Stimulated activated CD8-positive, alpha-beta memory T cell treated with anti-CD3 and anti-CD28 coated beads, Interleukin-4, amount 100 ng/mL, for 24 hours (primary cell): Measurements from ENCODE around the gene MYO5A.

Source experiments
- DNase-seq: peaks from one replicate; pipeline ENCODE4 v3.0.0-alpha.2; 2020; ENCODE audit warnings: low read depth

Gene MYO5A

DNA sequence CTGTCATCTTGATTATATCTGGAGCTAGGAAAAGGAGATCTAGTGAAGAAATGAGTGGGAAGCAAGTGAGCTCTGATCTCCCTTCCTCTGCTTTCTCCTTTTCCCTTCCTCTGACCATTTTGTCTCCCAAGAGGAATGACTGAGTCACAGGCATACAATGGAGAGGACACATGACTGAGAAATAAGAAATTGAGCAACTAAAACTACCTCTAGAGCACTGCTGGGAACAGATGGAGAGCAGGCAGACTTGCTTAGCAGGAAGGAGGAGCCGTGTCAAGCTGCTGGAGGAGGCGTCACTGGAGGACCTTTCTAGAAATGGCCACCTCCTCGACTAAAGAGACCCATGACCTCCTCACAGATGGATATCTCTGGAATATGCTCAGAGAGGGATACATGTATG, 166.2 kb downstream of the MYO5A start:
- no peak for DNase-seq

DNA sequence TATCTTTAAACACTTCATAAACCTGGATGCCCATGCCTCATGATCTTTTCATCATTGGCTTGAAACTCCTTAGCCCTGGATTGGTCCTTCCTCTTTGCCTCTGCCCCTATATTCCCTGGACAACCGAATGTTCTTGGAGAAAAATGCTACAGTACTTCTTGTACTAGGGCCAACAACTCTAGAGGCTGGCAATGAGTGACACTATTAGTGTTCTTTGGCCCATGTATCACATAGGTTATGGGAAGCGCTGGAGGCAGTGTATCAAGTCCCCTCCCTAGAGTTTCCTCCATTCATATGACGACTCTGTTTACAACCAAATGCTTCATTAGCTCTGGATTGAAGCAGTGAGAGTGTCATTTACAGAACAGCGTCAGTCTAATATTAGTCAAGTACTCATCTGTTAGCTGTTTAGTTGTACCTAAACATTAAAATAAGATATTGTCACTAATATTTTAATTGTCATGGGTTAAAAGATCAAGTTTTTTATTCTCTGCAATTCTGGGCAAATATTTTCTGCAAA, 166.6 kb downstream of the MYO5A start:
- no peak for DNase-seq

DNA sequence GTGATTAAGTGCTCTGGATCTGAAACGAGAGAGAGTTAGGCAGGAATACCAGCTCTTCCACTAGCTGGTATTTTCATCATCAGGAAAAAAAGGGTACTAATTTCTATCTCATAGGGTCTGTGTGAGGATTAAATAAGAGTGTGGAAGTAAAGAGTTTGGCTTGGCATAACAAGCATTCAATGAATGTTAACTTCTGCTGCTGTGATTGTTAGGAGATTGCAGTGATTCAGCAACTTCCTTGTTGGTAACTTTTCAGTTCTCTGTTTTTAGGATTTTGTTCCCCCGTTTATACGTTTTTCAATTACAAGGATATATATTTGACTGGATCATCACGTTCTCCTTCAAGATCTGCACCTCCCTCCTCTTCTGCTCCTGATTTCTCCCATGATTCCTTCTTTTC, 167.2 kb downstream of the MYO5A start:
- no peak for DNase-seq

DNA sequence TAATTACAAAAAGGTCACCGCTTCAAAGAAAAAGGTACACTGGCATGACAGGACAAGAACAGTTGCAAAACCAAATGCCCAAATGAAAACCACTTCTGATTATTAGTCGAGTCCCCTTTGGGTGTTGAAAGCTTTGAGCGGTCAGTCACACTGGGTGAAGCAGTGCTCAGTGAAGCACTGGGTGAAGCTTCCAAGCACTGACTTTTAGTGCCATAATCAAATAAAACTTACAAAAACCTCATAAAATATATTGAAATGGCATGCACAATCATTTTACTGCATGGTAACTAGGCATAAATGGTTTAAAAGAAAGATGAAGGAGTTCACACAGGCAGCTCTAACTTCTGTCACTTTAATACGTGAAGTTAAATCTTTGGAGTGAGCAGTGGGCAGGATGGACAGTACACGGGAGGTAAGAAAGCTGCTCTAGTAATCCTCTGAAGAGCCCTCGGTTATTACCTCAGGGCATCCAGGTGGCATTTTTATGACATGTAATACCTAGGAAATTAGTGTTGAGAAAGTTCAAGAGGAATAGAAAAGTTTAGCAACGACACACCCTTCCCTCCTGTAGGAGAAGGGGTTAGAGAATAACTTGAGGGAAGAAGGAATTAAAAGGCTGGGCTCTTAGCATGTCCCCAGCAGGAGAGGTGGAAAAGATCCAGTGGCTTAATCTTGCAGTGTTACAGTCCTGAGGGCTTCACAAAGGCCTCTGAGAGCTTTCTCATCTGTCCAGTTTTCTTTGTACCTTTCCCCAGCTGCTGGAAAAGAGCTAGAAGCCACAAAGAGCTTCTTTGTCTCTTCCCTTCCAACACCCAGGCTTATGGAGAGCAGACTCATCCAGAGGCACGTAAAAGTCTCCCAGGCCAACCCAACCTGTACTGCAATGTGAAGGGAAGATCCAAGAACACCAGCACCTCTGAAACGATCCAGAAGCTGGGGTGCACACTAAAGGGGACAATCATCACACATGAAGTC, 168.2 kb downstream of the MYO5A start:
- DNase-seq: no peak

DNA sequence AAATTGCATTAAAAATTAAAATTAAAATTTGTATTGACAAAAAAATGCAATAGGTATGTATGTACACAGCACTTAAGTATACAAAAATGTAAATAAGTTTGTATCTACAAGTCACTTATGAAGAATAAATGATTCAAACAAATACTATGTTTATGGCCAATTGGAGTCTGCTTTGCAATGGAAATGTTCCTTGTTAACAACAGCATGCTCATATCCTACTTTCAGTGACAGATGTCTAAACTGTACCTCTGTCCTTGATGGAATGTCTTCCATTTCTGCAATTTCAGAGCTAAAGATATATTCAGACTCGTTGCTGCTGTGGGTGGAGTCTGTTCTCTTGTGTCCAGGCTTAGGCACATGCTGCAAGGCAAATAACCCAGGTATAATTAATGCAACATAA, 169.0 kb downstream of the MYO5A start:
- no peak for DNase-seq

DNA sequence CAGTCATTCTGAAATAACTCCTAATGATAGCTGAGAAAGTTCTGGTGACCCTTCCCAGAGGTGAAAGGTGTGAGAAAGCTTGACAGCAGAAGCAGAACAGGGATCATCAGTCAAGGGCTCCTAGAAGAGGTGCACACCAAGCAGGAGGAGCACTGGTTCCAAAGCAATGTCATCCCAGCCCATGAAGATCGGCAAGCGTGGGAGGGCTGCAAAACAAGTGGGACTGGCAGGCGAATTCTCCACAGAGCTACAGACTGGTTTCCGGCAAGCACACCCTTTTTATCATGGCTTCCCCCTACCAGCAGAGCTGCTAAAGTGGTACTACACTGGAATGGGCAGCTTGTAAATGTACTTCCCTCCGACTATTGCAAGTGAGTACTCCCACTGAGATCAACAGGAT, 170.7 kb downstream of the MYO5A start:
- DNase-seq: no peak

DNA sequence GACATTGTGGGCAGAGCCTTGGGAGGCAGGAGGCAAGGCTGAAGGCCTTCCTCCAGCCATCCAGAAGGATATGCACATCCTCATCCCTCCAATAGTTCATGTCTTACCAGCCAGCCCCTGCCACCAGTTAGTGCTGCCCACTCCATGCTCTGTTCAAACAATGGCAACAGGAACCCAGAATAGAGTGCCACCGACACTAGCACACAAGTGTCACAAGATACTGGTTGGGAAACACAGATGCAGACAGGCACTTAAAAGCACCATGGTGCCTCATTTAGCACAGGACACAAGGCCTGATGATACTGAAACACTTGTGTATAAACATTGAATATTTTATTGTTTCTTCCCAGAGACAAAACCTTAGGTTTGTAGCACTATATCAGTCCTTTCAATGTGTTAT, 176.6 kb downstream of the MYO5A start:
- DNase-seq: no peak

DNA sequence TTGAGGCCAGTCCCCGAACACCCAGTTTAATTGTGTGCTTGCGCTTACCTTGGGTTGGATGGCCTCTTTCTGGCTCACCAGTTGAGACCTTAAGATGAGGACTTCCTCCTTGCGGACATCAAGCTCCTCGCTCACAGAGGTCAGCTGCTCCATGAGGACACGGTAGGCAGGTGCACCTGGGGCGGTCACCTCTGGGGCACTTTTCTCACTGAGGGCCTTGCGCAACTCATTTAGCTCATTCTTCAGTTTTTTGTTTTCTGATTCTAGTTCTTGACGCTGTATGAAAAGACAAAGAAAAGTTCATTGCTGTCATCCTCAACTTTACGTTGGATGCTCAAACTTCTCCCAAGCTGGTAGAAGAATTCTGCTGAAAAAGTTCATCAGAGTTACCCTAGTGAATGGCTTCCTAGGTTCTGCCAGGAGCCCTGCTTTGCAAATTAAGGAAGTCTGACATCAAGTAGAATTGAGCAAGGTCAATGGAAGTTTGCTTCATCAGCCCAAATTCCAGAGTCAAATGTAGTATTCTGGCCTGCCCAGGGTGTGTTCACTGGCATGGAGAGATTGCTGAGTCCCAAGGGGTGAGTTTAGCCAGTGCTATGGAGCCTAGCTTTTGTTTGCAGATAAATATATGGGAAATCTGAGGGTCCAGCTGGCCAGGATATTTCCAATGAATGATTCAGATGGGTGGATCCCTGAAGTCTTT, 177.3 kb downstream of the MYO5A start:
- no peak for DNase-seq

DNA sequence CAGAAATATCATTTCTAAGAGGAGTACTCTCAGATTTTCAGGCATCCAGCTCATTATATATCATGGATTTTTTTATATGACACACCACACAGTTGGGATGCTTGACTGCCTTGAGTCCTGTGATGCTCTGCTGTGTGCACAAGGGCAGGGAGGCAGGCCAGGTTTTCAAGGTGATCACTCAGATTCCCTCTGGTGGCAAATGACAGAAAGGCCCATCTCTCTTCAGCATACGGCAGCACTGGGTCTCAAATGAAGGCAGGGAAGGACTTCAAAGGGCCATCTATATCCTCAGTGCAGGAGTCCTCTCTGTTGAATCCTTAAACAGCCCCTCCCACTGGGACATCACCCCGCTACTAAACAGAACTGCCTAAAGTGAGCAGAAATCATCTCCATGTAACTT, 178.3 kb downstream of the MYO5A start:
- no peak for DNase-seq

DNA sequence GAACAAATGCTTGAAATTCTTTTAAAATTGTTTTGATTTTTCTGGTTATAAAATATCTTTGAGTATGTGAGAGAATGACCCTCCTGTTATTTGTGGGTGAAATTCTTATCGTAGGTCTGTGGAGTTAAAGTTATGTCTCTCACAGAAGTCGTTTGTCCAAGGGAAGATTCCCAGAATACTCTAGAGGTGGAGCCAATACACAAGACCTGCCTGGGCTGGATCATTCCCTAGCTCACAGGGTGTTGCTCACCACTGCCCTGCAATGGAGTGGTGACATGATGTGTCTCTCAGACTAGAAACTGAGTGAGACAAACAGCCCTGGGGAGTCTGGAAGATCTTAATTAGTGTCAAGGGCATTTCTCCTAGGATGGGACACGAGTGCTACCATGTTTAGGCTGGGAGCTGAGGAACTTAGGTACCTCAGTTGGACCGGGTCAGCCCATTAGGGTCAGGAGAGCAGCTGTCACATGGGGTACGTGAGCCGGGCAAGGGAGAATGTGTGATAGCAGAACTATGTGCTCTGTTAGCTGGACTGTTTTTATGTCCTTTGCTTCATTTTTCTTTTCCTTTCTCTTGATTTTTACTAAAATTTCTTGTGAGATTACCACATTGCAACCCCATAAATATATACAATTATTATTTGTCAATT, 179.5 kb downstream of the MYO5A start:
- DNase-seq: no peak

DNA sequence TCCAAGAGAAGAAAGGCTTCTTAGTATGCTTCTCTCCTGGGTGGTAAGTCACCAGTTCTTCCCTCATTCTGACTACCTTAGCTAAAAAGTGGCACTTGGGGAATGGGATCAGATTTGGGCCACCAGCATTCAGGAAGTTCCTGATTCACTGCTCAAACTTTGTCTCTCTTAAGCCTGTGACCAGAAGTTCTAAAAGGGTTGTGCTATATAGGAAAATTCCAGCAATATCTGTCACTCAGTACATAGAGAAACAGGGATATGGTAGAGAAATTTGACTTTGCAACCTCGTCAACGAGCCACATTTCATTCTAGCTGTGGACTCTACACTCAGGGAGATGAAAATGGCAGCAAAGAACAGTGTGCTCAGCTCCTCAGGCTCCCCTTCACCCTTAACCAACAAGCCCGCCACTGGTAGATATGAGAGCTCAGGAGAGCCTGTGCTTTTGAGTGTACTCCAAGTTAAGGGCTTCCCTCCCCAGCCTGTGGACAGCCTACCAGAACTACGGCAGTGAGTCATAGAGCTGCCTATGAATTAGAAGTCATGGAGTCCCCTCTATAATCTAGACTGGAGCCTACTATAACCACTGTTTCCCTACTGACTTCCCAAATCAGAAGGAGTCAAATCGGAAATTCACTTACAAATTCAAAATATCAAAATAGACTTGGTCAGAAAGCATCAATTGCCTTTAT, 180.5 kb downstream of the MYO5A start:
- no peak for DNase-seq

DNA sequence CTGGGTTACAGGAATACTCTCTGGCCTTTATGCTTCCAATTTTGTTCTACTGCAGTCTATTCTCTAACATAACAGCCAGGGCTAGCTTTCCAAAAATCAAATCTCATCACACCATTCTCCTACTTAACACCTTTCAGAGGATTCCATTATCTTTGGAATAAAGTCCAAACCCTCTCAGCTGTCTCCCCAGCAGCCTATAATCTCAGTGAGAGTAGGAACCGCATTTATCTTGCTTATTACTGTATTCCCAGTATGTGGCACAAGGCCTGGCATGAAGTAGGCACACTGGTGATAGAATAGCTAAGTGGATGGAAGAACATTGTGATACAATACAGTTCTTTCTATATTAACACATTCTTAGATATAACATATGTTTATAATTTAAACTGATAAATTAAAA, 184.1 kb downstream of the MYO5A start:
- no peak for DNase-seq

DNA sequence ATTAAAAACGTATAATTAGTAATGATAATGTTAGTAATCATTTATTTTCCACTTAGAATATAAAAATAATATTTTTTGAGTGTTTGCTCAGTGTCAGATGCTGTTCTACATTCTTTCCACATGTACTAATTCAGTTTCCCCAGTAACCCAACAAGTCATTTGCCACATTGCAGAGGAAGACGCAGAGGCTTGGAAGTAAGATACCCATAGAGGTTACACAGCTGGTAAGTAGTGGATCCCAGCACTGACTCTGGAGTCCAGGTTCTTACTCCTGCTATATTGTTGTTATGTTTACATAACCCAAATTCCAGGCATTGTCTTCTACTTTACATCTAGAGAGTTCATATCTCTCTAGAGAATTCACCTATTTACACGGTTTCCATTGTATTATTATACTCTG, 184.8 kb downstream of the MYO5A start:
- no peak for DNase-seq

DNA sequence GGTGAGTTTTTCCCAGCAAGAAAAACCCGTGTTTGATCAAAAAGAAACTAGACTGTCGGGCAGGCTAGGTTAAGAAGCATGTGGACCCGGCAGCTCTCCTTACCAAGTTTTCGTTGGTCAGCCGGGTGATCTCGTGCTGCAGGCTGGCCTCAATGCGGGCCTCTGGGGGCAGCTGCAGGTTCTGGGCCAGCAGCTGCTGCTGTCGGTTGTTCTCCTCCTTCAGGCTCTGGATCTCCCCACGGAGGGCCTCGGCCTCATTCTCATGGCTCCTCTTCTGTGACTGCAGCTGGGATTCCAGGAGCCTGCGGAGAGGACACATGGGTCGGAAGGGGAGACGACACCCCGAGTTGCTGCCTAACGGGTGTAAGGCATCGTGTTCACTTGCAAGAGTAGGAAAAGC, 188.6 kb downstream of the MYO5A start:
- DNase-seq: no peak

DNA sequence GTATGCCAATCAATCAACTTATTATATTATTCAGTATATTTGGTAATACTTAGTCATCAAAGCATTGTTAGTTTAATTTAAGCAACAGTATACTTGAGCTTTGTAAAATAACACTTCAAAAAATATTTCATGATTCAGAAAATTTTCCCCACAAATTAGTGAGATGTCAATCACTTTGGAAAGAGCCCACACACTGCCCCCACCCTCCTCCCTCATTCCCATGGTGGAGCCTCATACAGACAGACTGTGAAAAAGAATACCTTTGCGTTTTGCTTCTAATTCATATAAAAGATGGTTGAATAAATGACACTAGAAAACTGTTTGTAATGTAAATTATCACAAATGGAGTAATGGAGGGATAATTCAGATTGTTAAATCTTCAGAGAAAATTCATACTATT, 189.8 kb downstream of the MYO5A start:
- no peak for DNase-seq

DNA sequence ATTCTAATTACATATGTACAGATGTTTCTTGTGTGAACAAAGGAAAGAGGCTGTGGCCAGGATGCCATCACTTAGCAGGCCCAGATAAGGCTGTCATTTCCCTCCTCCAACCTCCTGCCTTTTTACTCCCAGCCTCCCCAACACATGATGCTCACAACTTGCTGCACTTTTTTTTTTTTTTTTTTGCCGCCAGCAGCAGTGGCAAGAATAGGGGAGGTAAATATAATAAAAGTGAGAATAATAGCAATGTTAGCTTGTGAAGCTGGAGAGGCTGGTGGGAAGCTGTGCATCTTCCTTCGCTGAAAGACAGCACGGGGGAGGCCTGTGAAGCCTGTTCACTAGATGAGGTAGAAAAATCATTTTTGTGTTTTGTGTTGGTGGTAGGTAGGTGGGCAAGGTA, 190.6 kb downstream of the MYO5A start:
- no peak for DNase-seq

DNA sequence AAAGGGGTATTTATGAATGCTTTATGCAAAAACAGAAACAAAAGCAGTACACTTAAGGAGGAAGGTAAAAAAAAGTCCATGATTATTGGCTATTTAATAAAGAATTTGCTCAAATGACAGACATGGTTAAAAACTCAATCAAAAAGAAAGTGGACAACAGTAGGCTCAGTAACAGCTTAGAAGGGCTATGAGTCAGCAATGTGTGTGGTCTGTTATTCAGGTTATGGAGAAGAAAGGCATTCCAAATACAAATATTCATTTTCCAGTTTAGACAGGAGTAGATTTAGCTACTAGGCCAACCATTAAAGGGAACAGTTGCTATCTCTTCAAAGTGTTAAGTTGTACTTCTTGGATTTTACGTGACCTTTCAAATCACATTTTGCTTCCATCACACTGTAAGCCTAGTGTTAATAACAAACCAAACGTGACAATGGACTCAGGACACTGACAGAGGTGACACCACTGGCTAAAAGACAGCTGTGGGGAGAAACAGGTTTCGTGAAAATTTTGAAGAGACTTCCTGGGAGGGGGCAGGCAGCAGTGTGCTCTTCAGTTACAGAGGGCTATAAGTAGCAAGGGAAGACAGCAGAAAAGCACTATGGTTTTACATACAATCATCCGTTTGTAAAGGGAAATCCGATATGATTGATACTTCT, 191.4 kb downstream of the MYO5A start:
- no peak for DNase-seq

DNA sequence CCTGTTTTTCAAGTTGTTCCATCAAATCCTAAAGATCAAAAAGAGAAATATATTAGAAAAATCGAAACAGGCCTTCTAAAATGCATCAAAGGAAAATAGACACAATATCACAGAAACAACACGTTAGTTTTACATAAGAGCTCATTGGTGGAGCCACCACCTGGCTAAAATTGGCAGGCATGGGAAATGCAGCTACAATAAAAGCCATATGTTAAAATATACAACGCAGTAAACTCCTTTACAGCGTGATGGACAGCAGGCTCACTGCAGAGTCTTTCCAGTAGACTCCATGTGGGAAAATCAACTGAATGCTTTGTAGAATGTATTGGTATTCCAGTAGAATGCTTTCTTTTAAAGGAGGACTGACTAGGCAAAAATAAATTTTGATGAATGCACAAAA, 192.2 kb downstream of the MYO5A start:
- DNase-seq: no peak

DNA sequence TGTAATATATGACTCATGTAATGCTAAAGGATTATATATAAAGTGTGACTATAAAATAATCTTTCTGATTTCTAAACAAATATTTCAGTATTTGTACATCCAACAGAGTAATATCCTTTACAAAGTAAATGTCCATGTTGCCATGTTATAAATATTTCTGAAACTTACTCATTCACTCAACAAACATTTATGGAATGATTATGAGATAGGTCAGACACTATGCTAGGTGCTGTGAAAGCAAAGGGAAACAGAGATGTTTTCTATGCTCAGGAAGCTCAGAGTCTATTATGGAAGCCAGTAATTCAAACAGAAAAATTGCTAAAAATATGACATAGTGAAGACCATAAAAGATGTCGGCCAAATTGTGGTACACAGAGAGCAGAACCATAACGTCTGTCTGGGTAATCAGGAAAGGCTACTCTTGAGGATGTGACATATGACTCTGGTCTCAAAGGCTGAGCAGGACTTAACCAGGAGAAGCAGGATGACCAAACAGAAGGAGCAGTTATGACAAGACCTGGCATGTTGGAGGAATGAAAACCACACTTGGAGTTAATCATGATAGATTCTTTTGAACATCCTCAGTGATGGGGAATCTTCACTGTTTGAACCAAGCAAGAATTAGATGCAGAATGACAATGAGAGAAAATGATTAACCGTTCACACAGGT, 194.1 kb downstream of the MYO5A start:
- DNase-seq: no peak

DNA sequence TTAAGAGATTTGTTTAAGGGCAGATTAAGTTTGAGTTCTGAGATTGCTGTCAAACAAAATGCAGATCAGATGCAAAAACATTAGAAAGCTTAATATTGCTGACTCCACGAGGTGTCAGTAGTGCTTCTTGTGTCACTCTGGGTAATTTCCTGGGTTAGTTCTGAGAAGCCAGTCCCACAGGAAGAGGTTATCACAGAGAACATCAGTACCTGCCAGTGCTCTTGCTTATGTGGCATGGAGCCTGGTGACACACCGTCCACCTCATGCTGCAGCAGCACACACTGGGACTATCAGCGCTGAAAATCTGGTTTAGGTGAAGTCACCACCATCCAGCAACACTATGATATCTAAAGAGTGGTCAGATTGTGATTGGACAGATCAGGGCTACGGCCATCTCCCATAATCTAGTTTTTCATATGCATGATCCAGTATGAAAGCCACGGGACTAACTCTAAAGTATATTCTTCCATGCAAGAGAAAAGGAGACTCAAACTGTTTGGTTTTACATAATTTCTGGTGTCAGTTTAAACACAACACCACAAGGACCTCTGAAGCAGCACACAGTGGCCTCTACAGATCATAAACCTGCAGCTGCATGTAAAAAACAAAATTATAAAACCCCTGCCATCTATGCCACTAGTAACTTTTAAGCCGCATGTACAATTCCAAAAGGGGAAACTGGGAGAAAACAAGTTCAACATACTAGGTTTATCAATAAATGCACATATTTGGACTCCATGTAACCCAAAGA, 197.0 kb downstream of the MYO5A start:
- DNase-seq: peak; percentile 14
